ENCODE measurements around the gene SEC14L3. TPM values are rescaled to one million over a fixed set of nuclear protein-coding genes. Genes with fewer than 3 reads are reported as not detected.
"Not testable (repeated sequence)": the region's sequence is repeated elsewhere in the genome, so short reads cannot be mapped to it uniquely, and the experiment has no call there.

SEC14L3 gene
- total and polyA plus RNA-seq, 4 donors, result not detected

GRCh38 chr22:30457981-30458380, 13.8 kb downstream of the SEC14L3 start:
- H3K9me3 ChIP-seq (ENCODE audit: control insufficient read depth, low read length), result no peaks in the 10 kb centered on the region
- H3K4me3 ChIP-seq (ENCODE audit: low read length in 2 of 2), result no peak overlapping the region
- H3K4me1 ChIP-seq (ENCODE audit: control insufficient read depth in 1 of 2, insufficient read depth in 2 of 2, low read length in 2 of 2), result no peaks in the 10 kb centered on the region
- intact Hi-C loops (cut with DNase I), result no loop called here
- no peaks in the 10 kb centered on the region for H3K36me3 ChIP-seq (ENCODE audit: control insufficient read depth in 1 of 2, insufficient read depth in 2 of 2, low read length in 1 of 2)
- DNase-seq, result no peak
- no peak overlapping the region for H3K27ac ChIP-seq (ENCODE audit: low read depth in 1 of 2, low read length in 2 of 2)
- WGBS, 2 donors, result 49 to 53% methylated on average over 8 of the region's 8 CpGs
- no peaks in the 10 kb centered on the region for H3K27me3 ChIP-seq (ENCODE audit: control insufficient read depth in 1 of 2, insufficient read depth in 2 of 2, low read length in 1 of 2)
- ATAC-seq (ENCODE audit: low FRiP score), result no peak

DNA sequence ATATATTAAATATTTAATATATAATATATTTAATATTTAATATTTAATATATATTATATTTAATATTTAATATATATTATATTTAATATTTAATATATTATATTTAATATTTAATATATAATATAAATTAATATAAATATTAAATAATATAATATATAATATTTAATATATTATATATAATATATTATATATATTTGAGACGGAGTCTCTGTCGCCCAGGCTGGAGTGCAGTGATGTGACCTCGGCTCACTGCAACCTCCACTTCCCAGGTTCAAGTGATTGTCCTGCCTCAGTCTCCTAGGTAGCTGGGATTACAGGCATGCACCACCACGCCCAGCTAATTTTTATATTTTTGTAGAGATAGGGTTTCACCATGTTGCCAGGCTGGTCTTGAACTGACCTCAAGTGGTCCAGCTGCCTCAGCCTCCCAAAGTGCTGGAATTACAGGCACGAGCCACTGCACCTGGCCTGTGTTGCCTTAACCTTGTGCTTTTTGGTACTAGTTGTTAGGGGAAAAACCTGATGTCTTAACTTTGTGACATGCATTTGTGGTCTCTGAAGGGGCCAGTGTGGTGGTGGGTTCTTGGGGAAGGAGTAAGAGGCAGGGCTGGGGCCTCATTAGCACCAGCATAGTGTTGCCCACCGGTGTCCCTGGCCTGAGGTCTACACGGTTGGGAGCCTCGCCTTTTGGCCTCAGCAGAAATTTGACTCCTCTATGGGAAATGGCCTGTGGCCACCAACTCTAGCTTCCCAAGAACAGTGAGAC, 16.6 kb downstream of the SEC14L3 start:
- WGBS, 2 donors, result 79 to 83% methylated on average over 8 of the region's 8 CpGs
- DNase-seq (no peak), ATAC-seq (ENCODE audit: low FRiP score) (no peak)
- Histone ChIP-seq H3K36me3 (ENCODE audit: control insufficient read depth in 1 of 2, insufficient read depth in 2 of 2, low read length in 1 of 2) (no peaks in the 10 kb centered on the region), H3K9me3 (ENCODE audit: control insufficient read depth, low read length) (no peaks in the 10 kb centered on the region), H3K27me3 (ENCODE audit: control insufficient read depth in 1 of 2, insufficient read depth in 2 of 2, low read length in 1 of 2) (no peaks in the 10 kb centered on the region), H3K27ac (ENCODE audit: low read depth in 1 of 2, low read length in 2 of 2) (no peak overlapping the region), H3K4me1 (ENCODE audit: control insufficient read depth in 1 of 2, insufficient read depth in 2 of 2, low read length in 2 of 2) (no peaks in the 10 kb centered on the region), H3K4me3 (ENCODE audit: low read length in 2 of 2) (no peak overlapping the region)
- intact Hi-C loops (cut with DNase I), result no loop called here

- intact Hi-C loops (cut with DNase I), result no loop called here
These were observed 17.9 kb downstream of the SEC14L3 start for GRCh38 chr22:30453731-30454510.

DNA sequence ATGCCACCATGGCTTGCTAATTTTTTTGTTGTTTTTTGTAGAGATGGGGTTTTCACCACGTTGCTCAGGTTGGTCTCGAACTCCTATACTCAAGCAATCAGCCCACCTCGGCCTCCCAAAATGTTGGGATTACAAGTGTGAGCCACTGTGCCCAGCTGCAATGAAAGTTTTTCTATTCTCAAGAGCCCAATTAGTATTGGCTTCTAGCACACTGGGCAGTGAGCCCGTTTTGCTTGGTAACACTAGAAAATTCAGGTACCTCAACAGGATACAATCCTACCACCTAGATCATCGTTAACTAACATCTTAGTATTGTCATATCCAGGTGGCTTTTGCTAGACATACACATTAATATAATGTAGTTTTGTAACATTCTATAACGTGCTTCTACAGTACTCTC, 19.0 kb downstream of the SEC14L3 start:
- H3K9me3 ChIP-seq (ENCODE audit: control insufficient read depth, low read length), result no peaks in the 10 kb centered on the region

More at GRCh38 chr22:30453731-30454510, 17.9 kb downstream of the SEC14L3 start:
- Histone ChIP-seq H3K27ac (ENCODE audit: low read depth in 1 of 2, low read length in 2 of 2) (no peak overlapping the region), H3K27me3 (ENCODE audit: control insufficient read depth in 1 of 2, insufficient read depth in 2 of 2, low read length in 1 of 2) (no peaks in the 10 kb centered on the region), H3K36me3 (ENCODE audit: control insufficient read depth in 1 of 2, insufficient read depth in 2 of 2, low read length in 1 of 2) (no peaks in the 10 kb centered on the region), H3K4me1 (ENCODE audit: control insufficient read depth in 1 of 2, insufficient read depth in 2 of 2, low read length in 2 of 2) (no peaks in the 10 kb centered on the region), H3K4me3 (ENCODE audit: low read length in 2 of 2) (no peak overlapping the region), H3K9me3 (ENCODE audit: control insufficient read depth, low read length) (no peaks in the 10 kb centered on the region)
- WGBS, 2 donors, result 63 to 67% methylated on average over 6 of the region's 6 CpGs
- ATAC-seq (ENCODE audit: low FRiP score), result no peak
- DNase-seq, result peak in 1 of 2 donors; percentile 55

DNA sequence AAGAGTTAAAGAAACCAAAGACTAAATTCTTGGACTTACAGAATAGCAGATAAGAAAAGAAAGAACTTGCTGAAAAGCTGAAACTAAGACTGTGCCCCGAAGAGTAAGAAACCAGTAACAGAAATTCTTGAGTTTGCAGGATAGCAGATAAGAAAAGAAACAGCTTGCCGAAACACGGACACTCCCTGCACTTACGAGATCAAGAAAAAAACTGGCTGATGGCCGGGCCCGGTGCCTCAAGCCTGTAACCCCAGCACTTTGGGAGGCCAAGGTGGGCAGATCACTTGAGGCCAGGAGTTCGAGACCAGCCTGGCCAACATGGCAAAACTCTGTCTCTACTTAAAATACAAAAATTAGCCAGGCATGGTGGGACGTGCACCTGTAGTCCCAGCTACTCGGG, 20.3 kb downstream of the SEC14L3 start:
- intact Hi-C loops (cut with DNase I); H3K9me3 ChIP-seq (ENCODE audit: control insufficient read depth, low read length): not testable (repeated sequence)

More for the DNA sequence above, 19.0 kb downstream of the SEC14L3 start:
- intact Hi-C loops (cut with DNase I), result no loop called here
- H3K27ac ChIP-seq (ENCODE audit: low read depth in 1 of 2, low read length in 2 of 2), result no peak overlapping the region
- H3K27me3 ChIP-seq (ENCODE audit: control insufficient read depth in 1 of 2, insufficient read depth in 2 of 2, low read length in 1 of 2), result no peaks in the 10 kb centered on the region
- no peaks in the 10 kb centered on the region for H3K36me3 ChIP-seq (ENCODE audit: control insufficient read depth in 1 of 2, insufficient read depth in 2 of 2, low read length in 1 of 2)
- H3K4me1 ChIP-seq (ENCODE audit: control insufficient read depth in 1 of 2, insufficient read depth in 2 of 2, low read length in 2 of 2), result no peaks in the 10 kb centered on the region
- no peak overlapping the region for H3K4me3 ChIP-seq (ENCODE audit: low read length in 2 of 2)
- DNase-seq (no peak), ATAC-seq (ENCODE audit: low FRiP score) (no peak)
- WGBS, 2 donors, result 75 to 77% methylated on average over 6 of the region's 6 CpGs

GRCh38 chr22:30447656-30448055, 24.2 kb downstream of the SEC14L3 start:
- 88% methylated on average over 3 of the region's 3 CpGs for WGBS, 2 donors
- no peak for ATAC-seq (ENCODE audit: low FRiP score)

More for the DNA sequence above, 20.3 kb downstream of the SEC14L3 start:
- ATAC-seq (ENCODE audit: low FRiP score); H3K4me1 ChIP-seq (ENCODE audit: control insufficient read depth in 1 of 2, insufficient read depth in 2 of 2, low read length in 2 of 2); H3K36me3 ChIP-seq (ENCODE audit: control insufficient read depth in 1 of 2, insufficient read depth in 2 of 2, low read length in 1 of 2); H3K4me3 ChIP-seq (ENCODE audit: low read length in 2 of 2); DNase-seq; H3K27me3 ChIP-seq (ENCODE audit: control insufficient read depth in 1 of 2, insufficient read depth in 2 of 2, low read length in 1 of 2); H3K27ac ChIP-seq (ENCODE audit: low read depth in 1 of 2, low read length in 2 of 2): not testable (repeated sequence)
- WGBS, 2 donors, result 20 to 22% methylated on average over 9 of the region's 9 CpGs

GRCh38 chr22:30445438-30446145, 26.2 kb downstream of the SEC14L3 start:
- intact Hi-C loops (cut with DNase I), result no loop called here
- no peak for DNase-seq
- H3K9me3 ChIP-seq (ENCODE audit: control insufficient read depth, low read length), result no peaks in the 10 kb centered on the region
- peaks cover 0 to 2% of the 10 kb centered on the region in 2 donors for H3K27me3 ChIP-seq (ENCODE audit: control insufficient read depth in 1 of 2, insufficient read depth in 2 of 2, low read length in 1 of 2)
- H3K27ac ChIP-seq (ENCODE audit: low read depth in 1 of 2, low read length in 2 of 2), result no peak overlapping the region
- H3K36me3 ChIP-seq (ENCODE audit: control insufficient read depth in 1 of 2, insufficient read depth in 2 of 2, low read length in 1 of 2), result no peaks in the 10 kb centered on the region
- no peak for ATAC-seq (ENCODE audit: low FRiP score)
- WGBS, 2 donors, result 54 to 55% methylated on average over 5 of the region's 5 CpGs
- no peak overlapping the region for H3K4me3 ChIP-seq (ENCODE audit: low read length in 2 of 2)
- H3K4me1 ChIP-seq (ENCODE audit: control insufficient read depth in 1 of 2, insufficient read depth in 2 of 2, low read length in 2 of 2), result no peaks in the 10 kb centered on the region

More at GRCh38 chr22:30447656-30448055, 24.2 kb downstream of the SEC14L3 start:
- no peaks in the 10 kb centered on the region for H3K4me1 ChIP-seq (ENCODE audit: control insufficient read depth in 1 of 2, insufficient read depth in 2 of 2, low read length in 2 of 2)
- H3K36me3 ChIP-seq (ENCODE audit: control insufficient read depth in 1 of 2, insufficient read depth in 2 of 2, low read length in 1 of 2), result no peaks in the 10 kb centered on the region
- no peaks in the 10 kb centered on the region for H3K9me3 ChIP-seq (ENCODE audit: control insufficient read depth, low read length)
- intact Hi-C loops (cut with DNase I), result no loop called here
- no peak overlapping the region for H3K27ac ChIP-seq (ENCODE audit: low read depth in 1 of 2, low read length in 2 of 2)
- peaks cover 0 to 2% of the 10 kb centered on the region in 2 donors for H3K27me3 ChIP-seq (ENCODE audit: control insufficient read depth in 1 of 2, insufficient read depth in 2 of 2, low read length in 1 of 2)
- DNase-seq, result no peak
- H3K4me3 ChIP-seq (ENCODE audit: low read length in 2 of 2), result no peak overlapping the region

DNA sequence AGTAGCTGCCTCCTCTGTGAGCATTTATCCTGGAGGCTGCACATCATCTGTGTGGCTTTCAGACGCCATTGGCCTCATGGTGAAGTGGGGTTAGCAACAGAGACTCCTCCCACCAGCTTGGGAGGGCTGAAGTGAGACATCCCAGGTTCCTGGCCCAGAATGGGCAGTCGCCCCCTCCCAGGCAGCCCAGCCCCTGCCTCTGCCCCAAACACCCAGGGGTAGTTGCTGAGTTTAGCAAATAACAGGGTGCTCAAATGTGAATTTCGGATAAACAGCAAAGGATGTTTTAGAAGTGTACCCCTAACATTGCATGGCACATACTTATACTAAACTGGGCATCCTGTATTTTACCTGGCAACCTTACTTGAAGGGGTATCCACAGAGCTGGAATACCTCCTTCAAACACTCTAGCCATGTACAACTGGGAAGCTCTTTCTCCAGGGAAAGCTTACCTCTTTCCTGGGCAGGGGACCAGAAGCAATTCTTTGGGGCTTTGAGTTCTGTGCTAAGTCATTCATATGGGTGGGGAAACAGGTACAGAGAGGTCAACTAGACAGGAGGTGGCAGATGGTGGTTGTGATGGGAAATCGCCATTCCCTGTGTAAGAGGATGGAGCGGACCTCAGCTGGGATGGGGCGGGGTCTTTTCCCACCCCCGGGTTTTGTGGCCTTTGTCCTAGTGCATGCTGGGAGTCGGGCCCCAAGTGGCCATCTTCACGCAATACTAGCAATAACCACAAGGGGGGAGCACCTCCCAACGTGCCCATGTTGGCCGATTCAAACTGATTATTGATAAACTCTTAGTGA, 27.0 kb downstream of the SEC14L3 start:
- intact Hi-C loops (cut with DNase I), result no loop called here
- Histone ChIP-seq H3K27ac (ENCODE audit: low read depth in 1 of 2, low read length in 2 of 2) (no peak overlapping the region), H3K27me3 (ENCODE audit: control insufficient read depth in 1 of 2, insufficient read depth in 2 of 2, low read length in 1 of 2) (peaks cover 0 to 2% of the 10 kb centered on the region in 2 donors), H3K4me1 (ENCODE audit: control insufficient read depth in 1 of 2, insufficient read depth in 2 of 2, low read length in 2 of 2) (no peaks in the 10 kb centered on the region), H3K9me3 (ENCODE audit: control insufficient read depth, low read length) (no peaks in the 10 kb centered on the region), H3K4me3 (ENCODE audit: low read length in 2 of 2) (no peak overlapping the region), H3K36me3 (ENCODE audit: control insufficient read depth in 1 of 2, insufficient read depth in 2 of 2, low read length in 1 of 2) (no peaks in the 10 kb centered on the region)
- WGBS, 2 donors, result 24 to 25% methylated on average over 11 of the region's 11 CpGs
- DNase-seq, result no peak
- no peak for ATAC-seq (ENCODE audit: low FRiP score)
